T-cell (primary cell): ENCODE data around the gene MAN2B1. TPM values are rescaled to one million over a fixed set of nuclear protein-coding genes. Genes with fewer than 3 reads are reported as not detected.
"Not testable (repeated sequence)": the region's sequence is repeated elsewhere in the genome, so short reads cannot be mapped to it uniquely, and the experiment has no call there.

ENCODE experiments used
- ATAC-seq, 4 experiments: fragments of 200-7000 bp in 3 of 4; fragments of 150-1000 bp in 1 of 4; cut with Tn5 transposase; replicated peaks in 1 of 4; 1 replicate in 3 of 4; 2 replicates in 1 of 4; pipeline ENCODE4 v1.10.0; 2021; ENCODE audit warnings: moderate library complexity in 3 of 4, mild to moderate bottlenecking in 2 of 4, moderate number of reproducible peaks in 1 of 4
- CTCF ChIA-PET, 2 donors: fragments of 300-600 bp; sonication (Branson Sonifier 250); formaldehyde crosslinking; loops; one replicate each; lab custom pipeline; 2022; ENCODE audit warnings: antibody characterized with exemption in 2 of 2; lab: Charles Lee
- POLR2A ChIA-PET, 2 donors: fragments of 300-600 bp; sonication (Branson Sonifier 250); formaldehyde crosslinking; loops; one replicate each; lab custom pipeline; 2022; ENCODE audit warnings: antibody characterized with exemption in 2 of 2; lab: Charles Lee
- DNase-seq, 35 experiments: peaks; one replicate each; pipeline versions ENCODE4 v3.0.0 to v3.0.0-alpha.2; 2013 to 2023
- H3K27ac ChIP-seq: one replicate; pipeline ENCODE4 v1.5.1; 2013; ENCODE audit warnings: low read length
- H3K27me3 ChIP-seq, 2 experiments: replicated peaks in 1 of 2; 1 replicate in 1 of 2; 2 replicates in 1 of 2; pipeline versions ENCODE4 v1.6.1 to v1.7.0; 2013; ENCODE audit warnings: low read length in 1 of 2, mixed read lengths in 1 of 2; ENCODE audit not compliant: control insufficient read depth in 2 of 2, insufficient read depth in 2 of 2; ENCODE audit errors: extremely low read depth in 1 of 2
- H3K36me3 ChIP-seq, 2 donors: 1 replicate in 1 of 2; 2 replicates in 1 of 2; pipeline versions ENCODE4 v1.6.1 to v1.7.0; 2013; ENCODE audit warnings: low read length in 1 of 2; ENCODE audit not compliant: control insufficient read depth in 2 of 2, insufficient read depth in 1 of 2; ENCODE audit errors: extremely low read depth in 1 of 2
- H3K4me1 ChIP-seq, 2 experiments: 1 replicate in 1 of 2; 2 replicates in 1 of 2; pipeline versions ENCODE4 v1.6.1 to v1.7.0; 2013; ENCODE audit warnings: low read length in 2 of 2, mixed read lengths in 1 of 2; ENCODE audit not compliant: insufficient read depth in 2 of 2, control insufficient read depth in 1 of 2; ENCODE audit errors: extremely low read depth in 1 of 2
- H3K4me3 ChIP-seq, 2 donors: 1 replicate in 1 of 2; 2 replicates in 1 of 2; pipeline versions ENCODE4 v1.5.1 to v1.7.0; 2013; ENCODE audit warnings: mild to moderate bottlenecking in 2 of 2, low read length in 1 of 2, moderate library complexity in 1 of 2; ENCODE audit not compliant: control insufficient read depth in 1 of 2; ENCODE audit errors: extremely low read depth in 1 of 2
- H3K9me3 ChIP-seq: 2 replicates; pipeline ENCODE4 v1.7.0; 2013
- H3K27ac Mint-ChIP-seq, 2 donors: one replicate each; pipeline ENCODE4 v1.8.0; 2020 to 2021; ENCODE audit warnings: mild to moderate bottlenecking in 2 of 2, mixed read lengths in 2 of 2
- H3K27me3 Mint-ChIP-seq, 2 donors: one replicate each; pipeline ENCODE4 v1.8.0; 2021 to 2022; ENCODE audit warnings: mixed read lengths in 2 of 2
- H3K36me3 Mint-ChIP-seq: one replicate; pipeline ENCODE4 v1.8.0; 2021; ENCODE audit warnings: mixed read lengths
- H3K4me1 Mint-ChIP-seq, 3 donors: one replicate each; pipeline ENCODE4 v1.8.0; 2020 to 2022; ENCODE audit warnings: mixed read lengths in 3 of 3, mild to moderate bottlenecking in 1 of 3
- H3K4me3 Mint-ChIP-seq, 3 donors: one replicate each; pipeline ENCODE4 v1.8.0; 2020 to 2022; ENCODE audit warnings: mild to moderate bottlenecking in 3 of 3, mixed read lengths in 3 of 3, moderate library complexity in 3 of 3
- H3K9me3 Mint-ChIP-seq, 3 donors: one replicate each; pipeline ENCODE4 v1.8.0; 2020 to 2022; ENCODE audit warnings: mixed read lengths in 3 of 3
- WGBS: methylation state at CpG from one replicate; pipeline ENCODE4 v1.1.5; 2013; ENCODE audit warnings: missing lambda C conversion rate; ENCODE audit not compliant: insufficient coverage; 5-methylcytosine and 5-hydroxymethylcytosine counted together
- total RNA-seq, 35 experiments: library from RNA in 6 of 35; stranded (reverse) in 6 of 35; fragments of 120-200 nt in 1 of 35; gene quantifications; one replicate each; pipeline versions ENCODE4 v1.2.1 to v1.2.4 and lab custom pipeline; 2013 to 2026

Gene MAN2B1
- total RNA-seq, 5 donors from 2014 or later (not counting 1 experiment from before 2014, with no cell fraction given) = 96.0 to 159 (median 149) TPM

- H3K4me1 ChIP-seq = peaks cover 6 to 26% of the 10 kb centered on the region in 2 experiments
- no peaks in the 10 kb centered on the region for H3K27me3 ChIP-seq
- Mint-ChIP-seq H3K9me3 (no peaks in the 10 kb centered on the region), H3K27me3 (no peaks in the 10 kb centered on the region), H3K36me3 (peaks cover 13% of the 10 kb centered on the region), H3K4me1 (peaks cover 0 to 14% (median 11%) of the 10 kb centered on the region in 3 donors), H3K27ac (peak overlapping the region; percentile 16 to 24), H3K4me3 (peak overlapping the region; percentile 9 to 63 (median 54))
- 92% methylated on average over 5 of the region's 6 CpGs for WGBS
- H3K36me3 ChIP-seq = peaks cover 16 to 19% of the 10 kb centered on the region in 2 donors
- ChIA-PET CTCF (no interaction called here), POLR2A (no interaction called here)
- no peak overlapping the region for H3K27ac ChIP-seq
- H3K4me3 ChIP-seq = no peak overlapping the region
- no peak for ATAC-seq
- no peak for DNase-seq
- H3K9me3 ChIP-seq = no peaks in the 10 kb centered on the region
Observed at GRCh38 chr19:12698138-12698537, 31.6 kb upstream of the MAN2B1 start.

GRCh38 chr19:12697425-12697824 lies 30.9 kb upstream of the MAN2B1 start:
- peak overlapping the region; percentile 36 to 84 (median 45) for H3K4me3 Mint-ChIP-seq
- H3K9me3 ChIP-seq, H3K27me3 ChIP-seq, H3K4me3 ChIP-seq, ATAC-seq, H3K9me3 Mint-ChIP-seq, DNase-seq, H3K27me3 Mint-ChIP-seq, H3K27ac ChIP-seq, H3K27ac Mint-ChIP-seq: not testable (repeated sequence)
- Histone ChIP-seq H3K36me3 (peaks cover 12 to 16% of the 10 kb centered on the region in 2 donors), H3K4me1 (peaks cover 6 to 26% of the 10 kb centered on the region in 2 experiments)
- POLR2A ChIA-PET = interaction anchor here in 1 of 2 donors (1.5 kb wide), 1 partner anchor 19 kb away, joined by 4 read pairs; no protein-coding TSS in a partner anchor
- H3K4me1 Mint-ChIP-seq = peaks cover 0 to 14% (median 11%) of the 10 kb centered on the region in 3 donors
- peaks cover 10% of the 10 kb centered on the region for H3K36me3 Mint-ChIP-seq
- CTCF ChIA-PET = interaction anchor here in 1 of 2 donors (1.0 kb wide), 1 partner anchor 15 kb away, joined by 3 read pairs; no protein-coding TSS in a partner anchor
- WGBS = 93% methylated on average over 14 of the region's 22 CpGs

- Mint-ChIP-seq H3K27me3 (no peaks in the 10 kb centered on the region), H3K36me3 (peaks cover 7% of the 10 kb centered on the region), H3K9me3 (no peaks in the 10 kb centered on the region), H3K4me3 (peak within 1 kb of the TSS; percentile 84 to 90 (median 89)), H3K27ac (peak within 1 kb of the TSS; percentile 93 to 94), H3K4me1 (peaks cover 0 to 14% (median 11%) of the 10 kb centered on the region in 3 donors)
- ChIA-PET CTCF (interaction anchor here in 1 of 2 donors (0.6 to 1.1 kb wide), 4 partner anchors 16 to 850 kb away, joined by 3 to 4 read pairs (median 3); no protein-coding TSS in a partner anchor), POLR2A (interaction anchor here (0.5 to 1.5 kb wide), 4 partner anchors 18 to 412 kb away, joined by 4 to 16 read pairs (median 8); no protein-coding TSS in a partner anchor)
- Histone ChIP-seq H3K4me3 (peak within 1 kb of the TSS; percentile 70 to 83), H3K9me3 (no peaks in the 10 kb centered on the region), H3K36me3 (peaks cover 9 to 11% of the 10 kb centered on the region in 2 donors), H3K27ac (peak within 1 kb of the TSS; percentile 90), H3K27me3 (no peaks in the 10 kb centered on the region), H3K4me1 (peaks cover 6 to 26% of the 10 kb centered on the region in 2 experiments)
- ATAC-seq = peak; percentile 90 to 95 (median 92)
- WGBS = 3% methylated on average over 45 of the region's 59 CpGs
- peak; percentile 91 to 98 (median 96) for DNase-seq
Observed at GRCh38 chr19:12696366-12697335, 30.1 kb upstream of the MAN2B1 start, which contains the start of gene FBXW9. FBXW9 (minus strand) TSS chr19:12696631; CDS start chr19:12696581, 50 bp downstream.

- ATAC-seq (peak in 3 of 4 experiments; percentile 30 to 33 (median 30)), DNase-seq (no peak)
- H3K36me3 ChIP-seq = peaks cover 2 to 6% of the 10 kb centered on the region in 2 donors
- H3K9me3 ChIP-seq = no peaks in the 10 kb centered on the region
- peak overlapping the region; percentile 70 to 83 for H3K4me3 ChIP-seq
- ChIA-PET POLR2A (interaction anchor here in 1 of 2 donors (0.5 to 1.5 kb wide), 2 partner anchors 17 to 26 kb away, joined by 4 to 9 read pairs; no protein-coding TSS in a partner anchor), CTCF (interaction anchor here (0.6 to 1.2 kb wide), 4 partner anchors 56 to 1230 kb away, joined by 3 to 7 read pairs (median 4); no protein-coding TSS in a partner anchor)
- Mint-ChIP-seq H3K4me3 (peak overlapping the region; percentile 84 to 90 (median 89)), H3K36me3 (peaks cover 3% of the 10 kb centered on the region), H3K9me3 (no peaks in the 10 kb centered on the region), H3K27ac (no peak overlapping the region), H3K4me1 (peaks cover 0 to 14% (median 11%) of the 10 kb centered on the region in 3 donors), H3K27me3 (no peaks in the 10 kb centered on the region)
- 5% methylated on average over 27 of the region's 36 CpGs for WGBS
- no peaks in the 10 kb centered on the region for H3K27me3 ChIP-seq
- no peak overlapping the region for H3K27ac ChIP-seq
- peaks cover 6 to 26% of the 10 kb centered on the region in 2 experiments for H3K4me1 ChIP-seq
Observed at GRCh38 chr19:12695997-12696365, 29.4 kb upstream of the MAN2B1 start.

GRCh38 chr19:12695514-12695913 lies 29.0 kb upstream of the MAN2B1 start:
- DNase-seq = no peak
- Mint-ChIP-seq H3K4me1 (peaks cover 0 to 14% (median 11%) of the 10 kb centered on the region in 3 donors), H3K27me3 (no peaks in the 10 kb centered on the region), H3K27ac (no peak overlapping the region), H3K36me3 (no peaks in the 10 kb centered on the region), H3K4me3 (peak overlapping the region; percentile 72 to 84 (median 79)), H3K9me3 (no peaks in the 10 kb centered on the region)
- H3K27ac ChIP-seq = no peak overlapping the region
- peaks cover 0 to 2% of the 10 kb centered on the region in 2 donors for H3K36me3 ChIP-seq
- no peak for ATAC-seq
- no peaks in the 10 kb centered on the region for H3K9me3 ChIP-seq
- WGBS = 100% methylated on average over 1 of the region's 1 CpG
- H3K4me3 ChIP-seq = peak overlapping the region; percentile 70 to 83
- H3K27me3 ChIP-seq = no peaks in the 10 kb centered on the region
- peaks cover 6 to 26% of the 10 kb centered on the region in 2 experiments for H3K4me1 ChIP-seq
- ChIA-PET POLR2A (no interaction called here), CTCF (interaction anchor here (0.6 to 1.2 kb wide), 2 partner anchors 270 to 1230 kb away, joined by 3 to 7 read pairs; no protein-coding TSS in a partner anchor)

- peak overlapping the region in 2 of 3 donors; percentile 79 to 84 for H3K4me3 Mint-ChIP-seq
- CTCF ChIA-PET = interaction anchor here in 1 of 2 donors (1.2 kb wide), 1 partner anchor 270 kb away, joined by 3 read pairs; no protein-coding TSS in a partner anchor
Observed at GRCh38 chr19:12695096-12695495, 28.6 kb upstream of the MAN2B1 start.

More at GRCh38 chr19:12695096-12695495, 28.6 kb upstream of the MAN2B1 start:
- no peaks in the 10 kb centered on the region for H3K27me3 Mint-ChIP-seq
- POLR2A ChIA-PET = no interaction called here
- Histone ChIP-seq H3K9me3 (no peaks in the 10 kb centered on the region), H3K36me3 (peaks cover 0 to 2% of the 10 kb centered on the region in 2 donors), H3K4me1 (peaks cover 6 to 26% of the 10 kb centered on the region in 2 experiments), H3K27me3 (no peaks in the 10 kb centered on the region), H3K27ac (no peak overlapping the region), H3K4me3 (no peak overlapping the region)
- DNase-seq = no peak
- WGBS = 60% methylated on average over 2 of the region's 2 CpGs
- no peak overlapping the region for H3K27ac Mint-ChIP-seq
- H3K36me3 Mint-ChIP-seq = no peaks in the 10 kb centered on the region
- peaks cover 0 to 14% (median 11%) of the 10 kb centered on the region in 3 donors for H3K4me1 Mint-ChIP-seq
- no peaks in the 10 kb centered on the region for H3K9me3 Mint-ChIP-seq
- no peak for ATAC-seq
